HTERT RPE-1 (cell line): ENCODE measurements around the gene PLA2G4D.

Source experiments
- in situ Hi-C: fragments of 300-500 bp; cut with MboI; formaldehyde crosslinking; loops from 4 replicates; pipeline ENCODE4 v1.14.3; 2020; ENCODE audit warnings: low sequenced_read_pairs

Gene PLA2G4D

GRCh38 chr15:42129364-42129763, 35.0 kb upstream of the PLA2G4D start:
- in situ Hi-C loops: no loop called here

GRCh38 chr15:42128476-42128875, 34.1 kb upstream of the PLA2G4D start:
- in situ Hi-C loops: no loop called here

GRCh38 chr15:42123546-42123945, 29.2 kb upstream of the PLA2G4D start:
- in situ Hi-C loops: no loop called here

- in situ Hi-C loops: no loop called here
Observed at GRCh38 chr15:42121682-42122081, 27.3 kb upstream of the PLA2G4D start.

- in situ Hi-C loops: no loop called here
Observed at GRCh38 chr15:42121021-42121420, 26.7 kb upstream of the PLA2G4D start.

- in situ Hi-C loops: no loop called here
Observed at GRCh38 chr15:42120285-42120684, 25.9 kb upstream of the PLA2G4D start.

- in situ Hi-C loops: no loop called here
Observed at GRCh38 chr15:42119446-42119760, 25.0 kb upstream of the PLA2G4D start.

GRCh38 chr15:42118650-42119445, 24.5 kb upstream of the PLA2G4D start:
- in situ Hi-C loops: no loop called here

GRCh38 chr15:42111924-42112323, 17.6 kb upstream of the PLA2G4D start:
- in situ Hi-C loops: no loop called here

GRCh38 chr15:42110367-42110766, 16.0 kb upstream of the PLA2G4D start:
- in situ Hi-C loops: no loop called here

- in situ Hi-C loops: no loop called here
Observed at GRCh38 chr15:42108806-42109205, 14.4 kb upstream of the PLA2G4D start.

GRCh38 chr15:42108189-42108588, 13.8 kb upstream of the PLA2G4D start:
- in situ Hi-C loops: no loop called here

- in situ Hi-C loops: no loop called here
Observed at GRCh38 chr15:42107473-42107872, 13.1 kb upstream of the PLA2G4D start.

- in situ Hi-C loops: no loop called here
Observed at GRCh38 chr15:42106288-42106687, 11.9 kb upstream of the PLA2G4D start.

- in situ Hi-C loops: no loop called here
Observed at GRCh38 chr15:42104095-42104891, 9.9 kb upstream of the PLA2G4D start.

GRCh38 chr15:42102646-42103235, 8.4 kb upstream of the PLA2G4D start:
- in situ Hi-C loops: no loop called here

GRCh38 chr15:42101861-42102260, 7.5 kb upstream of the PLA2G4D start:
- in situ Hi-C loops: no loop called here

- in situ Hi-C loops: no loop called here
Observed at GRCh38 chr15:42100021-42100800, 5.8 kb upstream of the PLA2G4D start.

GRCh38 chr15:42097018-42097417, 2.7 kb upstream of the PLA2G4D start:
- in situ Hi-C loops: no loop called here

- in situ Hi-C loops: no loop called here
Observed at GRCh38 chr15:42093966-42094365, 396 bp downstream of the PLA2G4D start.
